ENCODE measurements around the gene PPP1R18. TPM values are rescaled to one million over a fixed set of nuclear protein-coding genes. Genes with fewer than 3 reads are reported as not detected.
"Not testable (repeated sequence)": the region's sequence is repeated elsewhere in the genome, so short reads cannot be mapped to it uniquely, and the experiment has no call there.

PPP1R18 gene
- 10 to 100 TPM in 11 of 12 donors, not detected in 1; 37.4 to 65.9 (median 41.1) TPM for polyA plus RNA-seq (ENCODE audit: insufficient read length in 12 of 12)
- long read RNA-seq, donor 1, transcript PPP1R18-206 (3 exons, 1,448 nt), result major isoform, 6 of 7 reads
- long read RNA-seq, donor 1, partial matches to known transcripts, result 0 of 7 reads
- long read RNA-seq, donor 1, other reads (novel, unspliced or antisense), result 0 of 7 reads
- long read RNA-seq, donor 2, transcript PPP1R18-206 (3 exons, 1,448 nt), result major isoform, 7 of 12 reads
- long read RNA-seq, donor 2, partial matches to known transcripts, result 5 of 12 reads
- long read RNA-seq, donor 2, other reads (novel, unspliced or antisense), result 0 of 12 reads
- long read RNA-seq, donor 3, partial matches to known transcripts, result 0 of 5 reads
- long read RNA-seq, donor 3, other reads (novel, unspliced or antisense), result 0 of 5 reads
- long read RNA-seq, donor 4, partial matches to known transcripts, result 5 of 7 reads
- long read RNA-seq, donor 4, other reads (novel, unspliced or antisense), result 0 of 7 reads
- long read RNA-seq, donor 5, transcript PPP1R18-206 (3 exons, 1,448 nt), result major isoform, 12 of 16 reads
- long read RNA-seq, donor 5, partial matches to known transcripts, result 0 of 16 reads
- long read RNA-seq, donor 5, other reads (novel, unspliced or antisense), result 0 of 16 reads
- long read RNA-seq, donor 6, transcript PPP1R18-206 (3 exons, 1,448 nt), result major isoform, 5 of 6 reads
- long read RNA-seq, donor 6, partial matches to known transcripts, result 0 of 6 reads
- long read RNA-seq, donor 6, other reads (novel, unspliced or antisense), result 0 of 6 reads
- long read RNA-seq, donor 7, partial matches to known transcripts, result 0 of 7 reads
- long read RNA-seq, donor 7, other reads (novel, unspliced or antisense), result 0 of 7 reads
- long read RNA-seq, donor 8, transcript PPP1R18-206 (3 exons, 1,448 nt), result major isoform, 15 of 25 reads
- long read RNA-seq, donor 8, partial matches to known transcripts, result 6 of 25 reads
- long read RNA-seq, donor 8, other reads (novel, unspliced or antisense), result 0 of 25 reads
- long read RNA-seq, donor 9, transcript PPP1R18-206 (3 exons, 1,448 nt), result major isoform, 9 of 9 reads
- long read RNA-seq, donor 9, partial matches to known transcripts, result 0 of 9 reads
- long read RNA-seq, donor 9, other reads (novel, unspliced or antisense), result 0 of 9 reads
- long read RNA-seq, donor 10, transcript PPP1R18-206 (3 exons, 1,448 nt), result major isoform, 9 of 17 reads
- long read RNA-seq, donor 10, partial matches to known transcripts, result 6 of 17 reads
- long read RNA-seq, donor 10, other reads (novel, unspliced or antisense), result 0 of 17 reads
- long read RNA-seq, donor 11, transcript PPP1R18-206 (3 exons, 1,448 nt), result major isoform, 7 of 22 reads
- long read RNA-seq, donor 11, partial matches to known transcripts, result 11 of 22 reads
- long read RNA-seq, donor 11, other reads (novel, unspliced or antisense), result 0 of 22 reads

GRCh38 chr6:30686009-30686907 lies at the start of gene PPP1R18:
Gene PPP1R18 (minus strand): TSS chr6:30686645. CDS start chr6:30686018, 627 bp downstream.
- DNase-seq, result peak; percentile 79

GRCh38 chr6:30735668-30736314 lies 49.3 kb upstream of the PPP1R18 start:
- no peak for DNase-seq

GRCh38 chr6:30732237-30732943 lies 45.9 kb upstream of the PPP1R18 start:
- DNase-seq, result no peak

GRCh38 chr6:30730601-30731435 lies 44.4 kb upstream of the PPP1R18 start:
- peak; percentile 47 for DNase-seq

- DNase-seq, result no peak
Observed at GRCh38 chr6:30727920-30728553, 41.6 kb upstream of the PPP1R18 start.

GRCh38 chr6:30726506-30727413 lies 40.3 kb upstream of the PPP1R18 start:
- DNase-seq, result no peak

GRCh38 chr6:30725713-30726505 lies 39.5 kb upstream of the PPP1R18 start:
- no peak for DNase-seq

GRCh38 chr6:30724906-30725667 lies 38.6 kb upstream of the PPP1R18 start:
- no peak for DNase-seq

- not testable (repeated sequence) for DNase-seq
Observed at GRCh38 chr6:30723843-30724741, 37.6 kb upstream of the PPP1R18 start.

GRCh38 chr6:30723159-30723842 lies 36.9 kb upstream of the PPP1R18 start:
- DNase-seq, result not testable (repeated sequence)

- peak; percentile 88 for DNase-seq
Observed at GRCh38 chr6:30722280-30723112, 36.1 kb upstream of the PPP1R18 start.

GRCh38 chr6:30722025-30722279 lies 35.5 kb upstream of the PPP1R18 start:
- DNase-seq, result not testable (repeated sequence)
